Activated naive CD4-positive, alpha-beta T cell treated with anti-CD3 and anti-CD28 coated beads, Interleukin-2, amount 10 ng/mL, durations not matched to agents 7 days and 5 days (primary cell): ENCODE data around the gene BIRC2.

Experiments
- CTCF ChIA-PET: fragments of 350-600 bp; sonication (Branson Sonifier 250); formaldehyde crosslinking; loops from one replicate; lab custom pipeline; 2021; ENCODE audit warnings: antibody characterized with exemption; lab: Charles Lee
- DNase-seq: peaks from one replicate; pipeline ENCODE4 v3.0.0-alpha.2; 2020
- H3K27ac Mint-ChIP-seq: one replicate; pipeline ENCODE4 v1.8.0; 2021; ENCODE audit warnings: mild to moderate bottlenecking, moderate library complexity, mixed read lengths
- H3K27me3 Mint-ChIP-seq: one replicate; pipeline ENCODE4 v1.8.0; 2021; ENCODE audit warnings: mild to moderate bottlenecking, mixed read lengths
- H3K36me3 Mint-ChIP-seq: one replicate; pipeline ENCODE4 v1.8.0; 2021; ENCODE audit warnings: mixed read lengths
- H3K4me1 Mint-ChIP-seq: one replicate; pipeline ENCODE4 v1.8.0; 2021; ENCODE audit warnings: mixed read lengths
- H3K4me3 Mint-ChIP-seq: one replicate; pipeline ENCODE4 v1.8.0; 2021; ENCODE audit warnings: mild to moderate bottlenecking, moderate library complexity, mixed read lengths
- H3K9me3 Mint-ChIP-seq: one replicate; pipeline ENCODE4 v1.8.0; 2021; ENCODE audit warnings: mixed read lengths

BIRC2 gene

DNA sequence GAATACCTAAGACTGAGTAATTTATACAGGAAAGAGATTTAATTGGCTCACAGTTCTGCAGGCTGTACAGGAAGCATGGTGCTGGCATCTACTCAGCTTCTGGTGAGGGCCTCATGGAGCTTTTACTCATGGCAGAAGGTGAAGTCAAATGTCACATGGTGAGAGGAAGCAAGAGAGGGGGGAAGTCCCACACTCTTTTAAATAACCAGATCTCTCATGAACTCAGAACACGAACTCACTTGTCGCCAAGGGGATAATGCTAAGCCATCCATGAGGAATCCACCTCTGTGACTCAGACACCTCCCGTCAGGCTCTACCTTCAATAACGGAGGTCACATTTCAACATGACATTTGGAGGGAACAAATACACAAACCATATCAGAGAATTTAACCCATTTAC is 42.2 kb downstream of the BIRC2 start:
- Mint-ChIP-seq H3K4me3 (no peak overlapping the region), H3K27ac (peak overlapping the region; percentile 50), H3K9me3 (peaks cover 9% of the 10 kb centered on the region), H3K36me3 (peaks cover 52% of the 10 kb centered on the region), H3K4me1 (peaks cover 24% of the 10 kb centered on the region), H3K27me3 (no peaks in the 10 kb centered on the region)
- CTCF ChIA-PET: interaction anchor here (0.9 to 5.9 kb wide), 11 partner anchors 11 to 224 kb away, joined by 3 to 45 read pairs (median 14); no protein-coding TSS in a partner anchor
- no peak for DNase-seq

DNA sequence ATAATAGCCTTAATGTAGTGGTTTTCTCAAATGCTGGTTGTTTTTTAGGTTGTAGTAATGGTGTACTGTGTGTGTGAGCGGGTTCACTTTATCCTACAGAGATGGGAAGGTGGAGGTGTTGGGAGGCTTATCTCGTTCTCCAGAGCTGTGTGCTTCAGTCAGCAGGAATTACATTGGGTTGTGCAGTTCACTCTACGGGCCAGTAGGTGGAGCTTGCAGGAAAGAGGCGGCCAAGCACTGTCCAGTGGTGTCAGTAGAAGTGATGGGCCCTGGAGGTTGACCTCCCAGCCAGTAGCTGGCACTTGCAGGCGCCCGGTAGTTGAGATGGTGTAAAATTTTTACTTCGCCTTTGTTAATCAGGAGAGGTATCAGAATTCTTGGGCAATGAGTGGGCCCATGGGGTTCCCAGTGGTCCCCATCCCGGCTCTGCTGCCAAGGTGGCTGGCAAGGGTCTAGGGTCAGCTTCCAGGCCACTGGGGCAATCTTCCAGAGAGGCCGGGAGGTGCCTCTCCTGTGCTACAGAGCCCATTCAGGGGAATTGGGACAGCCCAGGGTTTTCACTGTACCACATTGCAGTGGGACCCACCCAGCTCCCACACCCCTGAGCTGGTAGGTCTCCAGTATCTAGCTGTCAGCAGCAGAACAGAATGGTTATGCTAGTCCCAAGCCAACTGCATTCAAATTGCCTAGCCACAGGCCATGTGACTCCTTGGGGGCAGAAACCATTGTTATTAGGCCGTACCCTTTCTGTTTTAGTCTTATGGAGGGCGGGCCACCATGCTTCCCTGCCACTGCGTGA is 43.9 kb downstream of the BIRC2 start:
- H3K4me3 Mint-ChIP-seq: no peak overlapping the region
- H3K27ac Mint-ChIP-seq: no peak overlapping the region
- H3K4me1 Mint-ChIP-seq: peaks cover 23% of the 10 kb centered on the region
- DNase-seq: peak; percentile 64
- CTCF ChIA-PET: interaction anchor here (0.6 to 5.9 kb wide), 43 partner anchors 10 to 276 kb away, joined by 3 to 45 read pairs (median 6); partner anchors contain the start of gene MMP20
- H3K27me3 Mint-ChIP-seq: no peaks in the 10 kb centered on the region
- H3K9me3 Mint-ChIP-seq: peaks cover 9% of the 10 kb centered on the region
- H3K36me3 Mint-ChIP-seq: peaks cover 49% of the 10 kb centered on the region

DNA sequence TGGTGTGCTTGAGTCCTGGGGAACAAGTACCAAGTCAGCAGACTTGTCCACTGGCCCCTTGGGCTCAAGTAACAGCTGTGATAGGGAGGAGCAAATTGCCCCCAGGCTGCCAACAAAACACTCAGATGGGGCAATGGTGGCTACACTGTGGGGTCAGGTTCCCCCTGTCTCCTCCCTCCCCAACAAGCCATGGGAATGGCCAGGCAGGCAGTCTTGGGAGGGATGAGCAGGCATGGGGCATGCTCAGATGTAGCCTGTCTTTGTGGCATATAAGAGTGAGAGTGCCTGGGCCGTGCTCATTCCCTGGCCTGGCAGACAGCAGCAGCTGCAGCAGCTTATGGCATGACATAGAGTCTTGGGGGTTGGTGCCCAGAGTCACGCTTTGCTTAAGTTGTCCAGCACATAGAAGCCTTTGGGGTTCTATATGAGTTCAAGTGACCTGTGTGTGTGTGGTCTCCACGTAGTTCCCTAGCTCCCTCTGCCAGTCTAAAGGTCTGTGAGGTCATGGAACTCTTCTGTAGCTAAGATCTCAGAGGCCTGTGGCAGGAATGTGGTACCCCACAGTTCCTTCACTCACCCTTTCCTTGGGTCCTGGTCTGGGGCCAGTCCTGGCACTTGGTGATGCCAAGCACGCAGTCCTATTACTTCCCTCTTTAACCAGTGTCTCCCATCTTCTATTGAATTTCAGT is 44.7 kb downstream of the BIRC2 start:
- CTCF ChIA-PET: interaction anchor here (0.6 to 5.9 kb wide), 20 partner anchors 11 to 273 kb away, joined by 3 to 45 read pairs (median 10); no protein-coding TSS in a partner anchor
- Mint-ChIP-seq H3K9me3 (peaks cover 9% of the 10 kb centered on the region), H3K4me1 (peaks cover 22% of the 10 kb centered on the region), H3K36me3 (peaks cover 46% of the 10 kb centered on the region), H3K27me3 (no peaks in the 10 kb centered on the region), H3K4me3 (no peak overlapping the region), H3K27ac (no peak overlapping the region)
- no peak for DNase-seq

DNA sequence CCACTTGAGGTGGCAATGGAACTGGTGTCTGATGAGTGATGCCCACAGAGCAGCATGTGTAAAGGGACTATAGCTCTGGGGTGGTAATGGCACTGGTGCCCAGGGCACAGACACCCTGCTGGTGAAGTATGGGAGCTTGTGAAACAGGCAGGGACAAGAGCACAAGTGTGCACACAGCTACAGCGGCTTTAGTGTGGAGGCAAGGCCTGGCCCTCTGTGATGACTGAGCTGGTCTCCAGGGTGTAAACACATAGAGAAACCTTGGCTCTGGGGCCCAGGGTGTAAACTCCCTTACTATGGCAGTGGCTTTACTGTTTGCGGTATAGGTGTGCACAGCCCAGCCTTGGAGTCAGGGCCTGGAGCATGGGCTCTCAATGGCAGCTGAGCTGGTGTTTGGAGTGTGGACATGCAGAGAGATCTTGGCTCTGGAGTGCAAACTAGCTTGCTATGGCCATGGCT is 46.3 kb downstream of the BIRC2 start:
- CTCF ChIA-PET: interaction anchor here (0.8 to 5.9 kb wide), 10 partner anchors 9 to 273 kb away, joined by 3 to 45 read pairs (median 7); no protein-coding TSS in a partner anchor
- H3K4me3 Mint-ChIP-seq: no peak overlapping the region
- H3K27me3 Mint-ChIP-seq: no peaks in the 10 kb centered on the region
- no peak for DNase-seq
- H3K27ac Mint-ChIP-seq: peak overlapping the region; percentile 42
- H3K4me1 Mint-ChIP-seq: peaks cover 26% of the 10 kb centered on the region
- H3K9me3 Mint-ChIP-seq: peaks cover 9% of the 10 kb centered on the region
- H3K36me3 Mint-ChIP-seq: peaks cover 47% of the 10 kb centered on the region

DNA sequence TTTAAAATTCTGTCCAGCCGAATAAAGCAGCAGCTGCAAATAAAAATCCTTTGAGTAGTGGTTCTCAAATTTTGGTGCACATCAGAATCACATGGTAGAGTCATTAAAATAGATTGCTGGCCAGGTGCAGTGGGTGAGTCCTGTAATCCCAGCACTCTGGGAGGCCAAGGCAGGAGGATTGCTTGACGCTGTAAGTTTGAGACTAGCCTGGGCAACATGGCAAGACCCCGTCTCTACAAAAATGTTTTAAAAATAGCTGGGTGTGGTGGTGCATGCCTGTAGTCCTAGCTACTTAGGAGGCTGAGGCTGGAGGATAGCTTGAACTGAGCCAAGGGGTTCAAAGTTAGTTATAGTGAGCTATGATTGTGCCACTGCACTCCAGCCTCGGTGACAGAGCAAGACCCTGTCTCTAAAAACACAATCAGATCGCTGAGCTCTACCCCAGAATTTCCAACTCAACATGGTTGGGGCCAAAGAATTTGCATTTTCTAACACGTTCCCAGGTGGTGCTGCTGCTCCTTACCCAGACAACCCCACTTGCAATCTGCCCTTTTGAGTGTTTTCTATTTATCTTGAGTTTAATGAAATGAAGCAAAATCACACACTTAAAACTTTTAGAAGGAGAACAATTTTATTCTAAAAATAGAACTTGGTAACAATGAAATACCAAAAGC is 48.8 kb downstream of the BIRC2 start:
- H3K4me1 Mint-ChIP-seq: peaks cover 24% of the 10 kb centered on the region
- no peaks in the 10 kb centered on the region for H3K9me3 Mint-ChIP-seq
- no peak for DNase-seq
- H3K36me3 Mint-ChIP-seq: peaks cover 45% of the 10 kb centered on the region
- CTCF ChIA-PET: interaction anchor here (0.7 to 2.0 kb wide), 3 partner anchors 53 to 100 kb away, joined by 3 to 5 read pairs (median 4); no protein-coding TSS in a partner anchor
- no peaks in the 10 kb centered on the region for H3K27me3 Mint-ChIP-seq
- peak overlapping the region; percentile 60 for H3K27ac Mint-ChIP-seq
- H3K4me3 Mint-ChIP-seq: no peak overlapping the region

DNA sequence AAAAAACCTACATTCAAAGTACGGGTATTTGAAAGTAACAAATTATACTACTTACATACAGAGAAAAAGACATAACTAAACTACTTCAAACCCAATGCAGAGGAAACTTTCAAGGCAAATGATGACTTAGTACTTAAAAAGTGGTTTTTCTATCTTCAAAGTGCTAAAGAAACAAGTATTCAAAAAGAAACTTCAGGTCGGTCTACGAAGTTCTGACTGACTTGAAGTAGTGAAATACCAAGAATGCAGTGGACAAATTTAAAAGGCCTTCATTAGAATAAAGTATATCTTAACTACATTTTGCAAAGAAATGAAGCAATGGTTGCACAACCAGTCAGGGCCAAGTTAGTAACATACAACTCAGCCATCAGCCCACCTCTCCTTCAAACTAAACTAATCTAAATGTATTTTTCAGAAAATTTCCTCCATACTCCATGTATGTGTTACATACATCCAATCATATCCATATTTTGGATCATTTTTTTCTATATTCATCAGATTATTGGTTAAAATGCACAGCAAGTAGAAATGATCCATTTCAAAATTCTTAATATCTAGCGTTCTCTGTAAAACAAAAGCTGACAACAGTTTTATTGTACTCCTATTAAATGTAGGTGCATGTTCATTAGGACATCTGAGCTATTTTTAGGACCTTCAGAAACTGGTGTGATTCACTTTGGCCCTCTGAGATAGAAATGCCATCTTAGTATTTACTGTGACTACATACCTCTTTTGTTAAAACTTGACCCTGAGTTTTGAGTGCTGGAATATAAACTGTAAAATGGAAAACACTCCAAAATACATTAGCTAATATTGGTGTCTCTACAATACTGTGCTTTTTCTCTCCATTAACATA is 49.9 kb downstream of the BIRC2 start:
- CTCF ChIA-PET: interaction anchor here (0.7 to 2.0 kb wide), 4 partner anchors 17 to 216 kb away, joined by 3 to 4 read pairs (median 4); no protein-coding TSS in a partner anchor
- Mint-ChIP-seq H3K4me3 (no peak overlapping the region), H3K4me1 (peaks cover 26% of the 10 kb centered on the region), H3K27me3 (no peaks in the 10 kb centered on the region), H3K27ac (peak overlapping the region; percentile 60), H3K9me3 (no peaks in the 10 kb centered on the region), H3K36me3 (peaks cover 52% of the 10 kb centered on the region)
- DNase-seq: no peak

DNA sequence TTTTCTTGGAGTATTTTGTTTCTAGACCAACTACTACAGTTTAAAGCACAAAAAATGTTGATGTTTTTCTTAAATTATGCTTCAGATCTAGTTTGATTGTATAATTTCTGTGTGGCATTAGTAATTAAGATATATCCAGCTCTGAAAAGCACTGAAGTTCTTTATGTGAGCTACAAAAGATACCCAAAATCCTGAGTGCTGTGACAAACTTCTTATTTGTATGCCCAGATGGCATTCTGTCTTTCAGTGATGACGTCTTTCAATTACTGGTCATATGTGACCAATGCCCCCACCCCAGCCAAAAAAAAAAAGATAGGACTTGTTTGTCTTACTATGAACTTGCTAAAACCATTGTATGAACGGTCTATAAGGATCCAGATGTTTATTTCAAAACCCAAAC is 51.3 kb downstream of the BIRC2 start:
- CTCF ChIA-PET: interaction anchor here (1.1 kb wide), 1 partner anchor 54 kb away, joined by 3 read pairs; no protein-coding TSS in a partner anchor
- Mint-ChIP-seq H3K27me3 (no peaks in the 10 kb centered on the region), H3K27ac (no peak overlapping the region), H3K4me3 (no peak overlapping the region), H3K4me1 (peaks cover 39% of the 10 kb centered on the region), H3K36me3 (peaks cover 52% of the 10 kb centered on the region), H3K9me3 (no peaks in the 10 kb centered on the region)
- DNase-seq: no peak

DNA sequence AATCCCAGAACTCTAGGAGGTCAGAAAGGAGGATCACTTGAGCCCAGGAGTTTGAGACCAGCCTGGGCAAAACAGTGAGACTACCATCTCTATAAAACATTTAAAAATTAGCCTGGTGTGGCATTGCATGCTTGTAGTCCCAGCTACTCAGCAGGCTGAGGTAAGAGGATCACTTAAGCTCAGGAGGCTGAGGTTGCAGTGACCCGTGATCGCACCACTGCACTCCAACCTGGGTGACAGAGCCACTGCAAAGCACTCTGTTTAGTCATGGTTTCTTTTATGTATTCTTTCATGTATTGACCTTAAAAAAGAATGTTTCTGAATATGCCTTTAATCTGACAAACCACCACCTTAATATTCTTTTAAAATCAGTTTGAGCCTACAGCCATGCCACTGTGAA is 52.2 kb downstream of the BIRC2 start:
- Mint-ChIP-seq H3K36me3 (peaks cover 52% of the 10 kb centered on the region), H3K4me3 (no peak overlapping the region), H3K27ac (no peak overlapping the region), H3K27me3 (no peaks in the 10 kb centered on the region), H3K4me1 (peaks cover 47% of the 10 kb centered on the region), H3K9me3 (no peaks in the 10 kb centered on the region)
- DNase-seq: no peak
- CTCF ChIA-PET: interaction anchor here (1.3 kb wide), 1 partner anchor 214 kb away, joined by 5 read pairs; no protein-coding TSS in a partner anchor

DNA sequence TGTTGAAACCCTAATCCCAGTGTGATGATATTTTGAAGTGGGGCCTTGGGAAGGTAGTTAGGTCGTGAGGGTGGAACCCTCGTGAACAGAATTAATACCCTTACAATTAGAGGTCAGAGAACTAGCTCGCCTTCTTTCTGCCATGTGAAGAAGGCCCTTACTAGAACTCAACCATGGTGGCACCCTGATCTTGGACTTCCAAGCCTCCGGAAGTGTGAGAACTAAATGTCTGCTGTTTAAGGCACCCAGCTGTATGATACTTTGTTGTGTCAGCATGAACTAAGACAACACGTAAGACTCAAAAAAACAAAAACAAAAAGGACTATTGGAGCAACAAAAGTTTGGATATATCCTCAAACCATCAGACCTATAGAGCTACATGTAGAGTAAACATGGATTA is 53.6 kb downstream of the BIRC2 start:
- H3K4me1 Mint-ChIP-seq: peaks cover 48% of the 10 kb centered on the region
- H3K9me3 Mint-ChIP-seq: no peaks in the 10 kb centered on the region
- peaks cover 50% of the 10 kb centered on the region for H3K36me3 Mint-ChIP-seq
- no peaks in the 10 kb centered on the region for H3K27me3 Mint-ChIP-seq
- no peak overlapping the region for H3K4me3 Mint-ChIP-seq
- DNase-seq: no peak
- CTCF ChIA-PET: interaction anchor here (2.4 kb wide), 1 partner anchor 11 kb away, joined by 16 read pairs; no protein-coding TSS in a partner anchor
- H3K27ac Mint-ChIP-seq: no peak overlapping the region

DNA sequence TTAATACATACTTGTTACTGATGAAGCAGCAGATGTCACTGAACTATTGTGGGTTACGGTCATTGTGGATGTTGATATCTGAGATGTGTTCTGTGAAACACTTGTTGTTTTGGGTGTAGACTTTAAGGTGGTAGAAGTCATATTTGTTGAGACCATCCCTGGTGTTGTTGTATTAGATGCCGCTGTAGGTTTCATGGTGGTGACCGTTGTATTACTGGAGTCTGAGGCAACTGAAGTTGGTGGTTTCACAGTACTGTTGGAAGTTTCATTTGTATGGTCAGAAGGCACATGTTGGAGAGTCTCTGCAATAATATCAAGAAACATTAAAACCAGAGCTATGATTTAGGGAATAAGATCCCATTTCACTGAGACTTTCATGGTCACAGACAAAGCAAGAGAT is 54.9 kb downstream of the BIRC2 start:
- DNase-seq: no peak
- H3K4me3 Mint-ChIP-seq: no peak overlapping the region
- peak overlapping the region; percentile 20 for H3K27ac Mint-ChIP-seq
- CTCF ChIA-PET: interaction anchor here (0.6 to 2.4 kb wide), 2 partner anchors 12 to 18 kb away, joined by 3 to 16 read pairs; no protein-coding TSS in a partner anchor
- H3K27me3 Mint-ChIP-seq: no peaks in the 10 kb centered on the region
- H3K9me3 Mint-ChIP-seq: no peaks in the 10 kb centered on the region
- H3K36me3 Mint-ChIP-seq: peaks cover 52% of the 10 kb centered on the region
- H3K4me1 Mint-ChIP-seq: peaks cover 47% of the 10 kb centered on the region

DNA sequence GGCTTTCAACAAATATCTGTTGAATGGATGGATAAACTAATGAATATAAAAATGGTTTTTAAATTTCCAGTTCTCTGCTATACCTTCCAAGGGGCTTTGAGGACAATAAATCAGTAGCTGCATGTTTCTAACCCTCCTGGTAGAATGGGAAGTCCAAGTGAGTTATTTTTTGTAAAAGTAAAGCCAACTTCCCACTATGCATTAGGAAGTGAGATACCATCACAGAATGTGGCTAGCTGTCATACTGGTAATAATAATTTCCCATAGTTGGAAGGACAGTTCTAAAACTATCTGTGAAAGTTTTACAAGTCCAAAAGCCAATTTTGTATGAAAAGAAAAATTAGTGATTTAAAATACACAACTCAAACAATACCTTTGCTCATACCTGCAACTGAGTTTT is 55.5 kb downstream of the BIRC2 start:
- H3K4me1 Mint-ChIP-seq: peaks cover 48% of the 10 kb centered on the region
- H3K4me3 Mint-ChIP-seq: no peak overlapping the region
- peaks cover 53% of the 10 kb centered on the region for H3K36me3 Mint-ChIP-seq
- no peak for DNase-seq
- CTCF ChIA-PET: no interaction called here
- no peaks in the 10 kb centered on the region for H3K9me3 Mint-ChIP-seq
- H3K27ac Mint-ChIP-seq: no peak overlapping the region
- H3K27me3 Mint-ChIP-seq: no peaks in the 10 kb centered on the region

DNA sequence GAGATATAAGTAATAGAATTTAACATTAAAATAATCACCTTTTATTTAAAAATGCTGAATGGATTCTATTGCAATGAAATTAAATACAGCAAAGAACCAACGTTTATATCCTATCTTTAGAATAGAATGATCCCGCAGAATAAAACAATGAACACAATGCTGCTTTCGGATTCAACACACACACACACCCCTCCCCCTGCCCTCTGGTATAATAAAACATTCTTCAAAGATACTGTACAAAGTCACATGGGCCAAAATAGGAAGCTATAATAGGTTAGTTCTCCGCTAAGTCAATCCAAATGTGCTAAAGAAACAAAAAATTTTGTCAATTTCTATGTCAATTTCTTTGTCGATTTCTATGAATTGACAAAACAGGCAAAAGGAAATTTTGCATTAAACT is 58.5 kb downstream of the BIRC2 start:
- CTCF ChIA-PET: interaction anchor here (0.6 to 1.2 kb wide), 2 partner anchors 15 to 87 kb away, joined by 3 to 6 read pairs; no protein-coding TSS in a partner anchor
- no peak overlapping the region for H3K27ac Mint-ChIP-seq
- H3K4me1 Mint-ChIP-seq: peaks cover 62% of the 10 kb centered on the region
- DNase-seq: no peak
- H3K27me3 Mint-ChIP-seq: no peaks in the 10 kb centered on the region
- peaks cover 57% of the 10 kb centered on the region for H3K36me3 Mint-ChIP-seq
- H3K4me3 Mint-ChIP-seq: no peak overlapping the region
- no peaks in the 10 kb centered on the region for H3K9me3 Mint-ChIP-seq

DNA sequence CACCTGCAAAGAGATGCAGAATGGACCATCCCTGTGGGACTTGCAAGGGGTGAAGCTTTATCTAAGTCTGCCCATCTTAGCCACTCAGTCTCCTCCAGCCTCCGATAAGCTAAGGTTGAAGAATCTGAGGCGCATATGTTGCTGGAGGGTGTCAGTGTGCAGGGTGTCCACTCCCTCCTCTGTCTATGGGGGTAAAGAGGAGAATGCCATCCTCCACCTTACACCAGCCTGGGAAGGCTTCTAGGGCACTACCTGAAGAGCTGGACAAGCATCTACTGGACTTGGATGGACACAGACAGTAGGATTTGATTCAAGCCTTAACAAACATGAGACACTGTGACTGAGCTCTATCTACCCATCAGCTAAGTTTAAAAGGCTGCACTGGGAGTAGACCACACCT is 59.1 kb downstream of the BIRC2 start:
- peaks cover 56% of the 10 kb centered on the region for H3K36me3 Mint-ChIP-seq
- CTCF ChIA-PET: interaction anchor here (0.6 to 2.1 kb wide), 4 partner anchors 15 to 260 kb away, joined by 3 to 6 read pairs (median 4); no protein-coding TSS in a partner anchor
- no peaks in the 10 kb centered on the region for H3K27me3 Mint-ChIP-seq
- no peak overlapping the region for H3K27ac Mint-ChIP-seq
- DNase-seq: no peak
- peaks cover 65% of the 10 kb centered on the region for H3K4me1 Mint-ChIP-seq
- H3K4me3 Mint-ChIP-seq: no peak overlapping the region
- H3K9me3 Mint-ChIP-seq: no peaks in the 10 kb centered on the region
